Measurements from ENCODE around the gene WFDC9.

The WFDC9 gene

DNA sequence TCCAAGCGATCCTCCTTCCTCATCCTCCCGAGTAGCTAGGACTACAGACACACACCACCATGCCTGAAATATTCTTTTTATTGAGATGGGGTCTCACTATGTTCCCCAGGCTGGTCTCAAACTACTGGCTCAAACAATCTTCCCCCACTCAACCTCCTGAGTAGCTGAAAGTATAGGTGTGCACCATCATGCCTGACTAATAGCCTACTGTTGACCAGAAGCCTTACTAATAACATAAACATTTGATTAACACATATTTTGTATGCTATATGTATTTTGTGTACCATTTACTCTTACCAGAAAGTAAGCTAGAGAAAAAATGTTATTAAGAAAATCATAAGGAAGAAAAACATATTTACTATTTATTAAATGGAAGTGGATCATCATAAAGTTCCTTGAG lies 13.5 kb downstream of the WFDC9 start:
- Histone ChIP-seq H3K36me3 (ENCODE audit: control insufficient read depth, insufficient read depth, low read length) (no peaks in the 10 kb centered on the region), H3K9me3 (ENCODE audit: control insufficient read depth, low read length) (no peaks in the 10 kb centered on the region), H2AFZ (no peak overlapping the region), H3K9ac (no peak overlapping the region), H3K4me2 (ENCODE audit: low read length) (no peak overlapping the region), H3K4me1 (peaks cover 3% of the 10 kb centered on the region), H3K4me3 (ENCODE audit: low read depth, low read length) (no peak overlapping the region), H3K27ac (no peak overlapping the region), H3K79me2 (no peaks in the 10 kb centered on the region), H3K27me3 (ENCODE audit: control insufficient read depth, insufficient read depth, low read length) (no peaks in the 10 kb centered on the region)
- no peak for TF ChIP-seq CTCF (IDR thresholded peaks at IDR 0.05)

DNA sequence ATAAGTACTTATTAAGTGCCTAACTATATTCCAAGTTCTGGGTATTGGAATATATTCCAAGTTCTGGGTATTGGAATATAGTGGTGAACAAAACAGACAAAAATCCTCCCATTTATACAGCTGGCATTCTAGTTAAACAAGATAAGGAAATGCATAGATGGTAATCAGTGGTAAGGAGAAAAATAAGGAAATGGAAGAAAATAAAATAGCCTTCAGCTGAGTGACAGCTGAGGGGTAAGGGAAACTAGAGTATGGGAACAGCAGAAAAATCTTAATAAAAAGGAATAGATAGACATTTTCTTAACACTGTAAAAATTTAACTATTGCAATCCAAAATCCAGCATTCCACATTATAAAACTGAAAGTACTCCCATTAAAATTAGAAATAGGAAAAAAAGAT lies 18.8 kb downstream of the WFDC9 start:
- peaks cover 6% of the 10 kb centered on the region for H3K4me1 ChIP-seq
- no peak overlapping the region for H3K27ac ChIP-seq
- H3K4me2 ChIP-seq (ENCODE audit: low read length), result no peak overlapping the region
- no peak overlapping the region for H2AFZ ChIP-seq
- no peak overlapping the region for H3K9ac ChIP-seq
- H3K27me3 ChIP-seq (ENCODE audit: control insufficient read depth, insufficient read depth, low read length), result no peaks in the 10 kb centered on the region
- no peaks in the 10 kb centered on the region for H3K36me3 ChIP-seq (ENCODE audit: control insufficient read depth, insufficient read depth, low read length)
- no peak overlapping the region for H3K4me3 ChIP-seq (ENCODE audit: low read depth, low read length)
- TF ChIP-seq CTCF (IDR thresholded peaks at IDR 0.05), result no peak
- H3K9me3 ChIP-seq (ENCODE audit: control insufficient read depth, low read length), result no peaks in the 10 kb centered on the region
- no peaks in the 10 kb centered on the region for H3K79me2 ChIP-seq

GRCh38 chr20:45611054-45611453 lies 20.0 kb downstream of the WFDC9 start:
- no peaks in the 10 kb centered on the region for H3K9me3 ChIP-seq (ENCODE audit: control insufficient read depth, low read length)
- no peak overlapping the region for H3K9ac ChIP-seq
- no peaks in the 10 kb centered on the region for H3K79me2 ChIP-seq
- H2AFZ ChIP-seq, result peak overlapping the region; percentile 25
- H3K4me3 ChIP-seq (ENCODE audit: low read depth, low read length), result no peak overlapping the region
- no peaks in the 10 kb centered on the region for H3K36me3 ChIP-seq (ENCODE audit: control insufficient read depth, insufficient read depth, low read length)
- H3K4me2 ChIP-seq (ENCODE audit: low read length), result no peak overlapping the region
- TF ChIP-seq CTCF (IDR thresholded peaks at IDR 0.05), result no peak
- H3K4me1 ChIP-seq, result peaks cover 6% of the 10 kb centered on the region
- H3K27ac ChIP-seq, result peak overlapping the region; percentile 12
- no peaks in the 10 kb centered on the region for H3K27me3 ChIP-seq (ENCODE audit: control insufficient read depth, insufficient read depth, low read length)

DNA sequence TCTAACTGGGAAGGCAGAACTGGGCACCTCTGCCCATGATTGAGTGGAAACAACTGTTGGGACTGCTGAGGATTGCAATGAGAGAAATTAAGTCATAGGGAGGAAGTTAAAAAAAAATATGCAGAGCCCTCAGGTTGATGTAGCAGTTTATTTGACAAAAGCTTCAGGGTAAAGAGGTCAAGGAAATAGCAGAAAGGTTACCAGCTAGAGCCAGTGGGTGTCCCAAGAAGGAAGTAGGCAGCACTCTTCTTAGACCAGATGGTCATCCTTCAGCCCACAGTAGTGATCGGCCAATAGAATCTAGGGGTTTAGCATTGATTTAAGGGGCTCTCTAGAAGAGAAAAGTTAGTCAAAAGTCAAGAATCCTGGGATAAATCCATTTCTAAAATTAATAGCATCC lies 23.3 kb downstream of the WFDC9 start:
- Histone ChIP-seq H3K4me2 (ENCODE audit: low read length) (no peak overlapping the region), H3K9me3 (ENCODE audit: control insufficient read depth, low read length) (no peaks in the 10 kb centered on the region), H3K27ac (no peak overlapping the region), H3K36me3 (ENCODE audit: control insufficient read depth, insufficient read depth, low read length) (no peaks in the 10 kb centered on the region), H3K27me3 (ENCODE audit: control insufficient read depth, insufficient read depth, low read length) (no peaks in the 10 kb centered on the region), H3K4me1 (peaks cover 4% of the 10 kb centered on the region), H3K79me2 (no peaks in the 10 kb centered on the region), H2AFZ (no peak overlapping the region), H3K9ac (no peak overlapping the region), H3K4me3 (ENCODE audit: low read depth, low read length) (no peak overlapping the region)
- no peak for TF ChIP-seq CTCF (IDR thresholded peaks at IDR 0.05)

GRCh38 chr20:45595235-45595634 lies 35.8 kb downstream of the WFDC9 start:
- TF ChIP-seq CTCF (IDR thresholded peaks at IDR 0.05), result no peak
- Histone ChIP-seq H3K27ac (no peak overlapping the region), H3K4me3 (ENCODE audit: low read depth, low read length) (no peak overlapping the region), H3K36me3 (ENCODE audit: control insufficient read depth, insufficient read depth, low read length) (no peaks in the 10 kb centered on the region), H3K9me3 (ENCODE audit: control insufficient read depth, low read length) (no peaks in the 10 kb centered on the region), H3K27me3 (ENCODE audit: control insufficient read depth, insufficient read depth, low read length) (no peaks in the 10 kb centered on the region), H3K9ac (no peak overlapping the region), H3K4me1 (no peaks in the 10 kb centered on the region), H3K79me2 (no peaks in the 10 kb centered on the region), H2AFZ (no peak overlapping the region), H3K4me2 (ENCODE audit: low read length) (no peak overlapping the region)

All from parathyroid adenoma (tissue), 2 donors.